ENCODE results near the gene MAN1C1. TPM values are rescaled to one million over a fixed set of nuclear protein-coding genes. Genes with fewer than 3 reads are reported as not detected.
"Not testable (repeated sequence)": the region's sequence is repeated elsewhere in the genome, so short reads cannot be mapped to it uniquely, and the experiment has no call there.

MAN1C1 gene
- polyA plus RNA-seq, 1 donor: 13.9 TPM

DNA sequence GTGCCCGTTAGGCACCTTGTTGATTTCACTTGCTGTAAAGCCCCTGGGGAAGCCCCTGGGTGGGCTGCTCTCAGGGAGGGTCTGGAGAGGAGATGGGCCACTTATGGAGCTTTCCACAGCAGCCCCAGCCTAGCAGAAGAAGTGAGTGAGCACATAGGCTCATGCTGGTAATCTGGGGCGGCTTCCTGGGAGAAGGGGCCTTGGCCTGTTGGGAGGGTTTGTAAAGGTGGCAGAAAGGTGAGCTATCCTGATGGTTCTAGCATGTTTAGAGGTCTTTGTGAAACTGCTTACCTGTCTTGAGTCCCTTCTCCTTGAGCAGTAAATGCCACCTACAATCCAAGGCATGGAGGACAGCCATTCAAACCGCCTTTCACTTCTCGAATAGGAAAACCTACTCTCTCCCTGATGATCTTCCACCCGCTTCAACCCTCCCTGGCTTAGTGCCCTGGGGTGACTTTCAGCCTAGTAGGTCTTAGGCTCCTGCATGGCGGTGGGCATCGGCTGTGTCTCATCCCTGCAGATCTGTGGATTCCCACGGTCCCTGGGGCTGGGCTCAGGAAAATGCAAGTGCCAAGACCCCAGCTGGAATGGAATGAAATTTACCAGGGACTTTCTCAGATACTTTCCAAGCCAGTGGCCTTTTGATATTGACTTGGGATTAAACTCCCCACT is 95.8 kb downstream of the MAN1C1 start:
- no peak for DNase-seq

DNA sequence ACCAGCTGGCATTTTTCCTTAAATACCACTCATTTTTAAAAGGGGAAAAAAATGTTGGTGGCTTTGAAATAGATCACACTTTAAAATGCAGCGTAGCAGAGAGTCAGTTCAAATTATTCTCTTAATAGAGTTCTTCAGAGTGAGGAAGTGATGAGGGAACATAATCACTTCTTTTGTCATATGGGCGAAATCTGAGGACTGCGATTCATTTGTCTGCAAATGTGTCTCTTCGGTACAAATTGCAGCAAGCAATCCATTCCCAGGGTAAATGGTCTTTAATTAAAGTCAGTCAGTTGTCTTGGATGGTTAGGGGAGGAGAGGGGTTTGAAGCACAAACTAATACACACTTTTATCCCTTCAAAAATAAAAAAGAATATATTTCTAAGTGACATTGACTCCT is 97.4 kb downstream of the MAN1C1 start:
- DNase-seq: no peak

DNA sequence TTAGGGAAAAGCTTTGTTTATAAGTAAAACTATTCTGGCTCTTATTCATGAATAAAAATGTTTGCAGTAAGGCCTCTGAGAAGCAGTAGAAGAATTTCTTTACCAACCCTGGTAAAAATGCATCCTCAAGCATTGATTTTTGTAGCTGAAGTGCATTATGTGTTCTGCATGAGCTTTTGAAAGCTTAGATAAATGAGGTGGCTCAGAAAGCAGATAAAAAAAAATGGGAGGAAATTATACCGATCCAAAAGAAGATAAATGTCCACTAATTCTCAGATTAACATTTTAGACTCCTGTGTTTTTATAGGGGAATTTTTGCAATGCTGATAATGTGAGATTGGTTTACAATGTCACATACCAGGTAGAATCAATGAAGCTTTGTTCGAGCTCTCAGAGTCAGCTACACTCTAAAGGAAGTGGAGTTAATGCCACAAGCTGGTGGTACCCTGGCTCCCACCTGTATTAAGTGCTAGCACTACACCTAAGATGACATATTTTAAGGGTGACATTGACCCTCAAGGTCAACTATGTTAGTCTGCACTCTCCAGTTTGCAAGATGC is 97.9 kb downstream of the MAN1C1 start:
- DNase-seq: no peak

DNA sequence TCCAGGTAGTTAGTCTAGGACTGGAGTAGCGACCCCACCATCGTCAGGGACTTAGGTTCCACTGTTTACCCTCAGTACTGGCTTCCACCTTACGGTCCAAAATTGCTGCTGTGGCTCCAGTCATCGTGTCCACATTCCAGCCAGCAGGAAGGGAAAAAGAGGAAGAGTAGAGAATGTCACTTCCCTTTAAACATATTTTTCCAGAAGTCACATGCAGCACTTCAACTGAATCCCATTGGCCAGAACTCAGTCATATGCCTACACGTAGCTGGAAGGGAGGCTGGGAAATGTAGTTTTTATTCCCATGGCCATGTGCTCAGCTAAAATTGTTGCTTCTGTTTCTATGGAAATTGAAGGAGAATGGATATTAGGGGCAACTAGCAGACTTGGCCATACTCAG is 99.3 kb downstream of the MAN1C1 start:
- no peak for DNase-seq

GRCh38 chr1:25716320-25716719 is 99.7 kb downstream of the MAN1C1 start:
- no peak for DNase-seq

DNA sequence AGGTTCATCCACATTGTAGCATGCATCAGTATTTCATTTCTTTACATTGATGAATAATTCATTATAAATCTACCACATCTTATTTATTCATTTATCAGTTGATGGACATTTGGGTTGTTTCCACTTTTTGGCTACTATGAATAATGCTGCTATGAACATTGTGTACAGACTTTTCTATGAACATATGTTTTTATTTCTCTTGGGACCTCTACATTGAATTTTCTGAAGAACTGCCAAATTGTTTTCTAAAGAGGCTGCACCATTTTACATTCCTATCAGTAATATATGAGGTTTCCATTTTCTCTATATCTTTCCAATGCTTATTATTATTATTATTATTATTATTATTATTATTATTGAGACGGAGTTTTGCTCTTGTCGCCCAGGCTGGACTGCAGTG is 102.1 kb downstream of the MAN1C1 start:
- DNase-seq: no peak

- no peak for DNase-seq
These were observed 104.0 kb downstream of the MAN1C1 start for GRCh38 chr1:25720624-25721023.

DNA sequence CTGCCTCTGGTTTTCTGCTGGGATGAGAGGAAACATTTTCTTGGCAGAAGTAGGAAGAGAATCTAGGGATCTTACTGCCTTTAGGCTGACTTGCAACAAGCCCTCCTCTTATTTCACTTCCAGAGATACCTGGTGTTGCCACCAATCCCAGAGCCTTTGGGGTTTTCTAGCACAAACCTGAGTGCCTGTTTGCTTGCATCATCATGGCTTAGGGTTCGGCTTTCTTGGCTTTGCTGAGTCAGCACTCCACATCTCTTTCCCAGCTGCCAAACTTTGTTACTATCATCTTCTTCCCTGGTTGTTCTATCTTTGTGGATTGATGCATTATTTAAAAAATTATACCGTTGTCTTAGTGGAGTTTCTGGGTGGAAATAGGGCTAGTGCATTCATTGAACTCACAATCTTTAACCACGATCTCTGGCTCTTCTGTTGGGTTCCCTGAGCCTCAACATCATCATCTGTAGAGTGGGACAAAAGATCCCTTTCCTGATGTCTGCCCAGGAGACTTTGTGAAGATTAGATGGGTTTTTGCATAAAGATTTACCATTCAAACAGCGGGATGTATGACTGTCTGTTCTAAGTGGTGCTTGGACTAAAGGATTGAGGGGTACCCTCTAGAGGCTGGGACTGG is 106.8 kb downstream of the MAN1C1 start:
- DNase-seq: no peak

DNA sequence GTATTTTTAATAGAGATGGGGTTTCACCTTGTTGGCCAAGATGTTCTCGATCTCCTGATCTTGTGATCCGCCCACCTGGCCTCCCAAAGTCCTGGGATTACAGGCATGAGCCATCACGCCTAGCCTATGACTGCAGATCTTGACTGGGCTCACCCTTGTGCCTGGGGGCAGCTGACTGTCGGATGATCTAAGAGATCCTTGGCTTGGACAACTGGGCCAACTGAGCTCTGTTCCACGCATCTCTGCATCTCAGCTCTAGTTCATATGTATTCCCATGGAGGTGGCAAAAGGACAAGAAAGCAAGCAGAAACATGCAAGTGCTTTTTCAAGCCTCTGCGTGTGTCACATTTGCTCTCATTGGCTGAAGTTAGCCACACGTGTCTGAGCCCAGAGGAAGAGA is 107.6 kb downstream of the MAN1C1 start:
- DNase-seq: no peak

GRCh38 chr1:25724966-25725365 is 108.4 kb downstream of the MAN1C1 start:
- no peak for DNase-seq

- DNase-seq: no peak
These were observed 108.9 kb downstream of the MAN1C1 start for GRCh38 chr1:25725482-25725881.

DNA sequence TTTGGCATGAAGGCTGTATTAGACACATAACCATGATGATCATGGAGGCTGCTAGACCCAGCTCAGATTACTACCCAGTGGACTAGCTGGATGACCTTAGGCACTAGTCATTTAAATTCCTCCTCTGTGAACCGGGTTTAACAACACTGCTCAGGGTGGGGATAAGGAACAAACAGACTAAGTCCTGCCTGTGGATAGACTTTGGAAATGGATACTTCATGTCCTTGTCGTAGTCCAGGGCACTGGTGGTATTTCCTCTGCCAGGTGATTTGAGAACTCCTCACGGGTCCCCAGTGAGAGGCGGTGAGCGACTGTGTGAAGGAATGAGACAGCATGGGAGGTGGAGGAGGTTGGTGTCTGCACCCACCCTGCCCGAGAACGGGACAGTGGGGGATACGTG is 110.5 kb downstream of the MAN1C1 start:
- DNase-seq: no peak

DNA sequence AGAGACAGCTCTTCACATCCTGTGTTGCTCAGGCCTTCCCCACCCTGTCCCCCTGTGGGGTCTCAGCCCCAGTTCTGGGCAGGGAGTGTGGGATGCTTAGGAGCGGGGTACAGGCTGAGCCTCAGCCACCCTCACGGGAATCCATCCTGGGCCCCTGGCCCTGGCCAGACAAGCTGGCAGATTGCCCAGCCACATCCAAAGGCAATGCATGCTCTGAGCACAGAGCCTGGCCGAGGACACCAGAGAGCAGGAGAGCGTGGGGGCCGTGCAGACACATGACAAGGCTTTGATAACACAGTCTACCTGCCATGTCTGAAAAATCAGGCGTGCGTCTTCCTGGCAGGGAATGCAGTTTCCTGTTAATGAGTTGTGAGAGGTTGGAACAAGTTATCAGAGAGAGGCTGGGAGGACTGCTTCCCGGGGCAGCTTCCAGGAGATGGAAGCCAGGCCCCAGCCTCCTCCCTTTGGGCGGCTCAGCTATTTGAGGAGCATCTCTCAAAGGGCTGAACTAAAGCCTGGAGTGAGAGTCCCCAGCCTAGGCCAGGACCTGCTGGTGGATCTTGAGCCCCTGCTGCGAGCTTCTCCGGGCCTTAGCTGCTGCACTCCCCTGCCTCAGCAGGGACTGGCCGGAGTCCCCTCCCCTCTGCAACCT is 111.2 kb downstream of the MAN1C1 start:
- DNase-seq: no peak

- no peak for DNase-seq
These were observed 111.8 kb downstream of the MAN1C1 start for GRCh38 chr1:25728301-25728935.

GRCh38 chr1:25729045-25729444 is 112.5 kb downstream of the MAN1C1 start:
- DNase-seq: no peak

DNA sequence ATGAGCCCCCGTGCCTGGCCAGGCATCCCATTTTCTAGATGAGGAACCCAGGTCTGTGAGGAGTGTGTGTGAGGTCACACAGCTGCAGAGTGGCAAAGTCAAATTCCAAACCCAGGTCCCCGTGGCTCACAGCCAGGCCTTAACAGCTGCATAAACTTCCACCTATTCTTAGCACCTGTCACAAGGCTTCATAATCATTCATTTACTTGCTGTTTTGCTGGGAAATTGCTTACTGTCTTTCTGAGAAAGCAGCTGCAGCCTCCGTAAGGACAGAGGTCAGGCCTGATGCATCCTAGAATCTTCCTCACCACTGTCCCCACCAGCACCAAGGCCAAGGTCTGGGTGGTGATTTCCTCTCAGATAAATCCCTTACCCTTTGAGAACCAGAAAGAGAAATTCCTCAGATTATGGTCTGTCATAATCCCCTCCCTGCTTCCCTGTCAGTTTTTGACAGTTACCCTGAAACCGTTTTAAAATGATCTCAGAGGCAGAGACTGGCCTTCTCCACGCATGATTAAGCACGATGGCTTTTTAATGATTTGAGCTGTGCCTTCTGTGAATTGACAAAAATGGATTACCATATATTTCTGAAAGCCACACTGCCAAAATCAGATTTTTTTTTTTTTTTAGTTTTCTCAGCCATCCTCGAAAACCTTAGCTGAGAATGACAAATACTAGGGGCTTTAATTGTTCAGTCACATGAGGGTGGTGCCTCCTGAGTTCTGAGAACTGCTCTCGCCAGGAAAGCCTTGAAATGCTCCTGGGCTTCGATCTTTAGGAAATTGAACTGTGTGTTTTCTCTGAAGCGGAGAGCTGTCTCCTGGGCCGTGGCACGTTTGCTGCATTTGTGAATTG is 113.4 kb downstream of the MAN1C1 start:
- DNase-seq: no peak

DNA sequence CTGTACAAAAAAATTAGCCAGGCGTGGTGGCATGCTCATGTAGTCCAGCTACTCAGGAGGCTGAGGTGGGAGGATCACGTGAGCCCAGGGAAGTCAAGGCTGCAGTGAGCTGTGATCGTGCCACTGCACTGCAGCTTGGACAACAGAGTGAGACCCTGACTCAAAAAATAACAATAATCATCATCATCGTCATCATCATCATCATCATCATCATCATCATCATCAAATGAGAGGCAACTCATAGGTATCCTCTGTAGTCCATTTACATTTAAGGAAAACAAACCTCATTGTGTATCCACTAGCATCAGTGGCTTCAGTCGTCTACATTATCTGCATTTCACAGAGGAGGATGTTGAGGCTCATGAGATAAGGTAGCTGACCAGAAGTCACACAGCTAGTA is 114.6 kb downstream of the MAN1C1 start:
- DNase-seq: no peak

- no peak for DNase-seq
These were observed 115.2 kb downstream of the MAN1C1 start for GRCh38 chr1:25731626-25732370.

GRCh38 chr1:25732821-25733220 is 116.2 kb downstream of the MAN1C1 start:
- DNase-seq: no peak

GRCh38 chr1:25733271-25733670 is 116.7 kb downstream of the MAN1C1 start:
- DNase-seq: no peak

DNA sequence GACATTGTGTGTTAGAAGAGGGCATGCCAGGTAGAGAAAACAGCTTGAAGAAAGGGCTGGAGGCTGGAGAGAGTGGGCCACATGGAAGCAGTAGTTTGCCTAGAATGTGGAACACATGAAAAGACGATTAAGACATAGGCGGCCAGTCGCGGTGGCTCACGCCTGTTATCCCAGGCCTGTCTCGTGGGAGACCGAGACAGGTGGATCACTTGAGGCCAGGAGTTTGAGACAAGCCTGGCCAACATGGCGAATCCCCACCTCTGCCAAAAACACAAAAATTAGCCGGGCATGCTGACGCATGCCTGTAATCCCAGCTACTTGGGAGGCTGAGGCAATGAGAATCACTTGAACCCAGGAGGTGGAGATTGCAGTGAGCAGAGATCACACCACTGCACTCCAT is 118.4 kb downstream of the MAN1C1 start:
- DNase-seq: not testable (repeated sequence)

Measured in left kidney (tissue), 2 donors.